NCI-H2107 treated with DMSO at 0.1 percent for 48 hours (cell line): ENCODE measurements around the gene NCAM1.

Experiments
- DNase-seq: peaks from one replicate; lab custom pipeline; 2025; ENCODE audit not compliant: unreplicated experiment; lab: John Stamatoyannopoulos, UW

Gene NCAM1

GRCh38 chr11:113195728-113196127, 234.5 kb downstream of the NCAM1 start:
- DNase-seq, result no peak

DNA sequence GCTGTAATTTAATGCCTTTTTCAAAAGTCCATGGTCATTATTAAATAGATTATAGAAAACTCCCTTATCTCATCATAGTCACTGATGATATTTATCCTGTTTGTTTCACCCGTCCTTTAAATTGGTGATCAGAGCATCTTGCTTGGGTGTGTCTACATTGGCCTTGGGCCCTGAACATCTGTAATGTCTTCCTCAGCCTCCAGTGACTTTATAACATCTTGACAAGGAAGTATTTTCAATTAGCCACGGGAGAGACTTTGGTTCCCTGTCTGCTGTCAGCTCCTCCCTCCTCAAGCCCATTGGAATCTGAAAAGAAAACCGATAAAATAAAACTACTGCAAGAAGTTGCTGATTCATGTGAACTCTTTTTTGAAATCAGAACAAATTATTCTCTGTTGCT, 236.2 kb downstream of the NCAM1 start:
- DNase-seq, result no peak

- no peak for DNase-seq
These were observed 237.9 kb downstream of the NCAM1 start for GRCh38 chr11:113198972-113199661.

DNA sequence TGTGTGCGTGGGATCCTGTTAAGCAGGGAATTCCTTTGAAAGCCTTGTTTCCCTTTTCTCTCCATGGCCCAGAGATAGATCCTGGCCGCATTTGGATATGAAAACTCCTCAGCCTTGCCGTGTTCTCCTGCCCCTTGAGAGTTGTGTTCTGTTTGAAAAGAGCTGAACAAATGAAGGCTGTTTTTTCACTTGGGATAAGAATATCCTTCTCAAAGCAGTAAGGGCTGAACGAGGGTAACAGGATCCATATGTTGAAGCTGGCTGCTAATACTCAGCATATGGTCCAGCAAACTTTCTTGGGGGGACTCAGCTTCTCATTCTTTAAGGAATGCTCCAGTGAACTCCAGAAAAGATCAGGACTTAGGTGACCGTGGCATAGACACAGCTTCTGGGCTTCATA, 238.6 kb downstream of the NCAM1 start:
- no peak for DNase-seq

- DNase-seq, result no peak
These were observed 240.0 kb downstream of the NCAM1 start for GRCh38 chr11:113201054-113201818.

DNA sequence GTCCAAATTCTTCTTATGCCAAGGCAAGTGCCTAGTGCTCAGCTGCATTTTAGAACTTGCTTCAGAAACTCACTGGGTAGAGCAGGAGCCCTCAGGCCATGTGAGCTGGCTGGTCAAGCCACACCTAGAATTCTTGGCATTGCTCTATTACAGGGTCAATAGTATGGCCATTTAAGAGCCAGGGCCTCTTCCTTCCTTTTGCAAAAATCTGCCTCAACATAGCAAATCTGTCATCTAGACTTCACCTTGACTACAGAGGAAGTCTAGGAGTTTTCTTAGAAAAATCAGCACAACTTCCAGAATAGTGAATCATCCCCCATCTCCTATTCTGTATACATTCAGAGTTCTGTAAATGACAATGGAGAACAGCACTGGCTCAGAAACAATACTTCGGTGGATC, 241.2 kb downstream of the NCAM1 start:
- no peak for DNase-seq

GRCh38 chr11:113203141-113203753, 242.0 kb downstream of the NCAM1 start:
- no peak for DNase-seq

DNA sequence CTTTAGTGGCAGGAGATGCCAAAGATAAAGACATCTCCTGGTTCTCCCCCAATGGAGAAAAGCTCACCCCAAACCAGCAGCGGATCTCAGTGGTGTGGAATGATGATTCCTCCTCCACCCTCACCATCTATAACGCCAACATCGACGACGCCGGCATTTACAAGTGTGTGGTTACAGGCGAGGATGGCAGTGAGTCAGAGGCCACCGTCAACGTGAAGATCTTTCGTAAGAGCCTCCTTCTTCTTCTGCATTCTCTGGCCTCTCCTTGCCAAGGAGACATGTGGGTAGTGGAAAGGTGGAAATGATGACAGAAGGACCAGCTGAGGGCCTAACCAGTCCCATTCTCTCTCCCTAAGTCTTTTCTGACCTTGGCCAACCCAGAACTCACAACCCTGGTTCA, 243.1 kb downstream of the NCAM1 start:
- no peak for DNase-seq

GRCh38 chr11:113213549-113213948, 252.3 kb downstream of the NCAM1 start:
- no peak for DNase-seq

DNA sequence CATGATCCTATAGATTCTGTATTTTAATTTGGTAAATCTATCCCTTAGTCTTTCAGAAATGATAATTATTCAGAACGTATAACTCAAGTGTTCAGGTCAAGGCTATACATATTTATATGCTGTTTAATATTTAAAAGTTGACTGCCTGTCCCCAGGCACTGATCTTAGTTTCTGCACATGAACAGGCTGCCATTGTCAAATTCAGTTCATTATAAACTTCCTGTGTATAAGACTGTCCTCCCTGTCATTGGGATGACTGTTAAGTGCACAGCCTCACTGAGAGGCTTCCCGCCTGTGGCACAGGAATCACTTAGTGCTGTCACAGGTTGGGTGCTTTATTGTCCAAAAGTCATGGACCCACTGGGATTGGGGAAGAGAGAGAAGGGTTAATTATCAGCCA, 261.0 kb downstream of the NCAM1 start:
- DNase-seq, result no peak

- DNase-seq, result no peak
These were observed 273.7 kb downstream of the NCAM1 start for GRCh38 chr11:113234888-113235287.

GRCh38 chr11:113237261-113237660, 276.0 kb downstream of the NCAM1 start:
- DNase-seq, result no peak

DNA sequence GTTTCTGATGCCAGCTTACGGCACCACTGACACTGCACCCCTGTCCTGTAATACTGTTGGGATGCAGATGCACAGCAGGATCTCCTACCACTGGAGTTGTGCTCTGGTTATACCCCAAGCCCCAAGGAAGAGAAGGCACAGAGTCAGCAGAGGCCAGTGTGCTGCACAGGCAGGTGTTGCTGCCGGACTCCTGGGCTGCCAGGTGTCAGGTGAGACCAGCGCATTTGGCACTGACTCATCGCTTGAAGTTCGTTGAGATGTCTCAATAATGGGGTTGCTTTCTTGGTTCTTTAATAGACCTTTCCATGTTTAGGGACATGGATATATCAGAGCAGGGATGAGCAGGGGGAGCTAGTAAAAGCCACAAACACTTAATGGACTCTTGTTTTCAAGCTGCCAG, 277.5 kb downstream of the NCAM1 start:
- no peak for DNase-seq

- DNase-seq, result peak; percentile 40
These were observed 279.2 kb downstream of the NCAM1 start for GRCh38 chr11:113240389-113240788.

GRCh38 chr11:113240790-113241635, 279.8 kb downstream of the NCAM1 start:
- no peak for DNase-seq

DNA sequence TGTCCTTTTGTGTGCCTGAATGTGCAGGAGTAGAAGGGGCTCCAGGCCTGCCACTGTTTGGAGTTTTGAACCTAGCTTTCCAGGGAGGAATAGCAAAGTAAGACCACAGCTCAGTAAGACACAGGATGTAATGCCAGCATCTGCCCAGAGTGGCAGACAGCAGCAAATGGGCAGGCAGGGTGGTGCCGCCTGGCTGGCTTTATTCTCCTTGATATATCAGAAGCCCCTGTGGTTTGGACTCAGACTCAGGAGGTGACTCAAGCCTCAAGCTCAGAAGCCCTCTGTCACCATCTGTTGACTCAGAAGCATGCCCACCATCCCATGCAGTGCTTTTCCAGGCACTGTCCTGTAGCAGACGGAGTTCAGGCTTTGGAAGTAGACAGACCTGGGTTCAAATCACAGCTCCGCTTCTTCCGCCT, 280.4 kb downstream of the NCAM1 start:
- DNase-seq, result no peak

- DNase-seq, result no peak
These were observed 280.8 kb downstream of the NCAM1 start for GRCh38 chr11:113242060-113242459.

DNA sequence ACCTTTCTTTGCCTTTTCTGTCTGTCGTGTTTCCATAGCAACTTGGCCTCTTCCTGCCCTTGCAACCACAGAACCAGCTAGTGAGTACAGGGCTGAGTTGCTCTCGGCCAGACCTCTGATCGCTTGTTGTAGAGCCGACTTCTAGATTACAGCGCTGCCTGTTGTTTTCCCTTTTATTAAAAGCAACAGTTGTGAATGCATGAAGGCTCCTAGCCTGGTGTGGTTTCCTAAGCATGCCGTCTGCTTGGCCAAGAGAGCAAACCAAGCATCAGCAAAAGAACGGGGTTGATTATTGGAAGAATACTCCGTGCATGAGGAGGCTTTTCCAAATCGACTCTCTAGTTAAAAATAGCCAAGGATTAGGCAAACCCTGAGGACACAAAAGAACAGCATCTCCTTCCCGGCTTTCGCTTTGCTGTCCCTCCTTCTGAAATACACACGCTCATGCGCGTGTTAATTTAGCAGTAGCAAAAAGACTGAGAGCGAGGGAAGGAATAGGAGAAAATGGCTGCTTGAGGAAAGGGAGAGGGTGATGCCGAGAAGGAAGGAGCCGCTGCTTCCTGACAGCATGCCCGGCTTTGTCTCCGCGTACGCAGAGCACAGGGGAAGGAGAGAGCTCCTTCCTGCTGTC, 281.7 kb downstream of the NCAM1 start:
- no peak for DNase-seq

GRCh38 chr11:113243696-113244095, 282.5 kb downstream of the NCAM1 start:
- no peak for DNase-seq

GRCh38 chr11:113245216-113245615, 284.0 kb downstream of the NCAM1 start:
- no peak for DNase-seq

- no peak for DNase-seq
These were observed 286.0 kb downstream of the NCAM1 start for GRCh38 chr11:113247221-113247620.
